Heart right ventricle (tissue), 16 donors: ENCODE measurements around the gene MICAL3. TPM values are rescaled to one million over a fixed set of nuclear protein-coding genes. Genes with fewer than 3 reads are reported as not detected.

Experiments used
- ATAC-seq, 8 donors: fragments of 200-7000 bp; cut with Tn5 transposase; one replicate each; pipeline ENCODE4 v1.9.1; 2020; ENCODE audit warnings: mild to moderate bottlenecking in 8 of 8, moderate library complexity in 8 of 8, moderate number of reproducible peaks in 1 of 8
- DNase-seq, 2 donors: peaks; one replicate each; pipeline ENCODE4 v3.0.0-alpha.2; 2020
- H3K27ac ChIP-seq, 10 donors: fragments of 200-600 bp; sonication (generic) in 2 of 10; one replicate each; pipeline versions ENCODE4 v1.5.0 to v1.8.0; 2020 to 2022; ENCODE audit warnings: mild to moderate bottlenecking in 3 of 10
- H3K27me3 ChIP-seq, 7 donors: fragments of 200-600 bp; one replicate each; pipeline ENCODE4 v1.8.0; 2021 to 2022; ENCODE audit warnings: mild to moderate bottlenecking in 2 of 7
- H3K36me3 ChIP-seq, 9 donors: fragments of 200-600 bp; sonication (generic) in 1 of 9; one replicate each; pipeline versions ENCODE4 v1.5.0 to v1.8.0; 2020 to 2022; ENCODE audit warnings: mild to moderate bottlenecking in 2 of 9
- H3K4me1 ChIP-seq, 9 donors: fragments of 200-600 bp; sonication (generic) in 1 of 9; one replicate each; pipeline versions ENCODE4 v1.5.0 to v1.8.0; 2020 to 2022; ENCODE audit warnings: mild to moderate bottlenecking in 4 of 9
- H3K4me3 ChIP-seq, 10 donors: fragments of 200-600 bp; sonication (generic) in 2 of 10; one replicate each; pipeline versions ENCODE4 v1.5.0 to v1.8.0; 2020 to 2022; ENCODE audit warnings: mild to moderate bottlenecking in 7 of 10, moderate library complexity in 2 of 10
- H3K9me3 ChIP-seq, 11 donors: fragments of 200-600 bp in 10 of 11; sonication (generic) in 2 of 11; one replicate each; pipeline versions ENCODE4 v1.5.0 to v1.8.0; 2013 to 2022; ENCODE audit warnings: mild to moderate bottlenecking in 2 of 11, control low read depth in 1 of 11, moderate library complexity in 1 of 11
- CTCF ChIP-seq, 9 donors: fragments of 200-600 bp; sonication (generic) in 2 of 9; IDR thresholded peaks; one replicate each; pipeline versions ENCODE4 v1.5.0 to v1.8.0; 2021 to 2022; ENCODE audit warnings: antibody characterized with exemption in 9 of 9, mild to moderate bottlenecking in 5 of 9, moderate library complexity in 1 of 9
- WGBS, 2 donors: extraction: QIAGEN DNeasy Blood & Tissue Kit; methylation state at CpG; one replicate each; pipeline ENCODE4 v1.1.7; 2013; ENCODE audit warnings: inconsistent platforms in 1 of 2; 5-methylcytosine and 5-hydroxymethylcytosine counted together
- intact Hi-C, 10 donors: fragments of 100-400 bp; cut with DNase I; formaldehyde crosslinking; loops; one replicate each; pipeline versions ENCODE4 v1.11.1 to v1.14.2; 2022
- polyA plus RNA-seq, 2 donors: library from polyadenylated mRNA; stranded (reverse); fragments of 200-250 nt; gene quantifications; one replicate each; pipeline ENCODE4 v1.2.3, GENCODE V29; 2013
- total RNA-seq, 10 donors: library from RNA; stranded (reverse); fragmentation: NEBNext Ultra II Directional in 3 of 10; extraction: Animal tissue kit (Norgen Biotek cat#: 25700) in 3 of 10; gene quantifications; one replicate each; pipeline versions ENCODE4 v1.2.1 to v1.2.4, GENCODE V29; 2021 to 2023
- donor health status: Arrhythmogenic right ventricular cardiomyopathy.
- donor health status: ischemic (EF 13 %, LVEDD 7.1; RV severe dilation, severe dysfunction).
- donor health status: healthy with polysubstance abuse.
- donor health status: DM: no; HTN: yes; CAD: no.
- donor health status: DM: no; HTN: no; CAD: no.
- donor health status: ischemic (EF 25% LVEDD 6.9; RV normal size, moderate dysfunction).
- donor health status: ischemic (EF 25% LVEDD 5.7; RV mildly dilated, moderate dysfunction).
- donor health status: healthy.
- donor health status: DM: yes; HTN: yes; CAD: no.
- donor health status: Ischemic cardiomyopathy.
- donor health status: ischemic (EF 35%, LVEDD 5.7; RV mildly dilated, moderate dysfunction).
- donor health status: nonischemic (EF 11% LVEDD 7.7; RV severe dilation, severe dysfunction).
- donor health status: DM: yes; HTN: yes; CAD: no.
- donor health status: PGD.
- donor health status: ischemic (EF 29% LVEDD 5.4; RV normal size, mild dysfunction).
- donor health status: nonischemic (EF 23%, LVEDD 6.1; RV moderate dilation, normal function).

Gene MICAL3
- total and polyA plus RNA-seq, 12 donors: 13.2 to 137 (median 109) TPM

GRCh38 chr22:17804331-17805080, 219.9 kb downstream of the MICAL3 start:
- Histone ChIP-seq H3K4me1 (peaks cover 0 to 21% (median 14%) of the 10 kb centered on the region in 9 donors), H3K36me3 (peaks cover 0 to 70% (median 32%) of the 10 kb centered on the region in 9 donors), H3K9me3 (no peaks in the 10 kb centered on the region), H3K4me3 (no peak overlapping the region), H3K27me3 (no peaks in the 10 kb centered on the region), H3K27ac (no peak overlapping the region)
- ATAC-seq (no peak), DNase-seq (no peak)
- intact Hi-C loops: loop anchor here in 1 of 10 donors (5.0 kb wide), 1 partner anchor 62 kb away; no protein-coding TSS in a partner anchor
- WGBS, 2 donors: 88 to 91% methylated on average over 22 of the region's 22 CpGs
- no peak for TF ChIP-seq CTCF (IDR thresholded peaks at IDR 0.05)

- 94 to 95% methylated on average over 20 of the region's 20 CpGs for WGBS, 2 donors
- Histone ChIP-seq H3K4me1 (peaks cover 0 to 17% (median 13%) of the 10 kb centered on the region in 9 donors), H3K27ac (no peak overlapping the region), H3K36me3 (peaks cover 0 to 66% (median 29%) of the 10 kb centered on the region in 9 donors), H3K9me3 (no peaks in the 10 kb centered on the region), H3K27me3 (no peaks in the 10 kb centered on the region), H3K4me3 (no peak overlapping the region)
- intact Hi-C loops: loop anchor here in 1 of 10 donors (5.0 kb wide), 1 partner anchor 61 kb away; no protein-coding TSS in a partner anchor
- DNase-seq (no peak), ATAC-seq (no peak)
- TF ChIP-seq CTCF (IDR thresholded peaks at IDR 0.05): no peak
Observed at GRCh38 chr22:17803609-17804270, 220.6 kb downstream of the MICAL3 start.

GRCh38 chr22:17802822-17803221, 221.5 kb downstream of the MICAL3 start:
- WGBS, 2 donors: 73 to 78% methylated on average over 2 of the region's 2 CpGs
- ATAC-seq (no peak), DNase-seq (no peak)
- TF ChIP-seq CTCF (IDR thresholded peaks at IDR 0.05): no peak
- Histone ChIP-seq H3K9me3 (no peaks in the 10 kb centered on the region), H3K27me3 (no peaks in the 10 kb centered on the region), H3K4me3 (no peak overlapping the region), H3K4me1 (peaks cover 0 to 8% (median 7%) of the 10 kb centered on the region in 9 donors), H3K36me3 (peaks cover 0 to 59% (median 26%) of the 10 kb centered on the region in 9 donors), H3K27ac (no peak overlapping the region)
- intact Hi-C loops: loop anchor here in 1 of 10 donors (5.0 kb wide), 1 partner anchor 61 kb away; no protein-coding TSS in a partner anchor

- Histone ChIP-seq H3K4me3 (no peak overlapping the region), H3K9me3 (no peaks in the 10 kb centered on the region), H3K4me1 (peaks cover 0 to 6% (median 3%) of the 10 kb centered on the region in 9 donors), H3K36me3 (peaks cover 0 to 59% (median 23%) of the 10 kb centered on the region in 9 donors), H3K27me3 (no peaks in the 10 kb centered on the region), H3K27ac (no peak overlapping the region)
- no peak for TF ChIP-seq CTCF (IDR thresholded peaks at IDR 0.05)
- DNase-seq (no peak), ATAC-seq (no peak)
- intact Hi-C loops: loop anchor here in 1 of 10 donors (5.0 kb wide), 1 partner anchor 60 kb away; no protein-coding TSS in a partner anchor
- 85 to 90% methylated on average over 10 of the region's 10 CpGs for WGBS, 2 donors
Observed at GRCh38 chr22:17802411-17802810, 221.9 kb downstream of the MICAL3 start.
